ENCODE results near the gene HBEGF. TPM values are rescaled to one million over a fixed set of nuclear protein-coding genes. Genes with fewer than 3 reads are reported as not detected.
"Not testable (repeated sequence)": the region's sequence is repeated elsewhere in the genome, so short reads cannot be mapped to it uniquely, and the experiment has no call there.

Gene HBEGF
- total RNA-seq, 1 experiment from 2014 or later, result 12.3 TPM

DNA sequence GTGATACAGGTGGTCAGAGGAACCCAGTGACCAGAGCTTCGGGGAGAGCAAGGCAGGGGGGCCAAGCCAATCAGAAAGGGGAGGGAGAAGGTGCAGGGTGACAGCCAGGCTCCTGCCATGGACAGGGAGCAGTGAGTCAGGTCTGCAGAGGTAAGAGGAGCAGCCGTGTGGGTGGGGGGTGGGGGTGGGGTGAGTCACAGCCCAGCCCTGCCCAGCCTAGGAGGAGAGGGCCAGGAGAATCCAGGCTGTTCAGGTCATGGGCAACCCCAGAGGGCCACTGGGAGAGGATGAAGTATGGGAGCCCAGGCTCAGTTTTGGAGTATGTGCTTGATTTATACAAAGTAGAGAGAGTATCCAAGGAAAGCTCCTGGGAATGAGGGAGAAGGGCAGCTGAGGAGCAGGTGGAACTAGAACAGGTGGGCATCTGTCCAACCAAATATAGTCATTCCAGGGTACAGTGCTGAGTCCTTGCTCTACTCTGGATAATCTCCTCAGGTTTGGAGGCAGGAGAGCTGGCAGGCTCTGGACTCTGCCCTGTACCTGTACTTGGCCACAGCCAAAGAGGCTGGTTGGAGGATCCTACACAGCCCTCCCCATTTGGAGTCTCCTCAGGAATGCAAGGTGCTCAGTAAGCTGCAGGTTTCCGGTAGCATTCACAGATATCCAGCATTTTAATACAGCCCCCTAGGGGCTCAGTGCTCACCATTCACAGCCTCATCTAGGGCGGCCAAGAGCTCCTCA lies 1.6 kb downstream of the HBEGF start:
- DNase-seq (ENCODE audit: low read depth, low spot score) (no peak), ATAC-seq (peak; percentile 45)
- no peak overlapping the region for H3K9ac ChIP-seq (ENCODE audit: low read length)
- BruUV-seq (replicated peaks), result no TSS peak
- no peaks in the 10 kb centered on the region for H4K20me1 ChIP-seq (ENCODE audit: insufficient read depth)
- H3K4me2 ChIP-seq (ENCODE audit: low read length), result peak overlapping the region; percentile 93
- no peaks in the 10 kb centered on the region for H3K79me2 ChIP-seq (ENCODE audit: insufficient read depth, low read length)
- no peak overlapping the region for H2AFZ ChIP-seq (ENCODE audit: low read depth, low read length, poor library complexity, severe bottlenecking)
- ChIA-PET RAD21 (ENCODE audit: low non-redundant PET in 1 of 2, low total read pairs in 2 of 2, uncharacterized antibody in 2 of 2, unreplicated experiment in 2 of 2) (interaction anchor here (1.1 to 2.5 kb wide), 4 partner anchors 83 to 105 kb away, joined by 5 to 20 read pairs (median 9); no protein-coding TSS in a partner anchor), CTCF (interaction anchor here (0.8 to 3.2 kb wide), 11 partner anchors 11 to 290 kb away, joined by 3 to 76 read pairs (median 5); partner anchors contain the start of genes PFDN1 and SLC4A9), POLR2A (interaction anchor here (0.7 to 3.3 kb wide), 13 partner anchors 8 to 303 kb away, joined by 3 to 57 read pairs (median 9); partner anchors contain the start of genes IK, NDUFA2 and PFDN1)
- intact Hi-C loops (cut with micrococcal nuclease), result no loop called here
- peak overlapping the region; percentile 68 for H3K27ac ChIP-seq (ENCODE audit: low read depth, low read length)
- H3K9me2 ChIP-seq (ENCODE audit: insufficient read depth), result no peaks in the 10 kb centered on the region
- no peak for TF ChIP-seq TCF7L2 (IDR thresholded peaks at IDR 0.05; ENCODE audit: borderline replicate concordance, extremely low read depth, insufficient read depth, insufficient read length)
- TF ChIP-seq POLR2AphosphoS5 (IDR thresholded peaks at IDR 0.05; ENCODE audit: low read depth, low read length), result peak; percentile 25; the same call in 1 of the 2 replicates
- TF ChIP-seq, protein P1, sequence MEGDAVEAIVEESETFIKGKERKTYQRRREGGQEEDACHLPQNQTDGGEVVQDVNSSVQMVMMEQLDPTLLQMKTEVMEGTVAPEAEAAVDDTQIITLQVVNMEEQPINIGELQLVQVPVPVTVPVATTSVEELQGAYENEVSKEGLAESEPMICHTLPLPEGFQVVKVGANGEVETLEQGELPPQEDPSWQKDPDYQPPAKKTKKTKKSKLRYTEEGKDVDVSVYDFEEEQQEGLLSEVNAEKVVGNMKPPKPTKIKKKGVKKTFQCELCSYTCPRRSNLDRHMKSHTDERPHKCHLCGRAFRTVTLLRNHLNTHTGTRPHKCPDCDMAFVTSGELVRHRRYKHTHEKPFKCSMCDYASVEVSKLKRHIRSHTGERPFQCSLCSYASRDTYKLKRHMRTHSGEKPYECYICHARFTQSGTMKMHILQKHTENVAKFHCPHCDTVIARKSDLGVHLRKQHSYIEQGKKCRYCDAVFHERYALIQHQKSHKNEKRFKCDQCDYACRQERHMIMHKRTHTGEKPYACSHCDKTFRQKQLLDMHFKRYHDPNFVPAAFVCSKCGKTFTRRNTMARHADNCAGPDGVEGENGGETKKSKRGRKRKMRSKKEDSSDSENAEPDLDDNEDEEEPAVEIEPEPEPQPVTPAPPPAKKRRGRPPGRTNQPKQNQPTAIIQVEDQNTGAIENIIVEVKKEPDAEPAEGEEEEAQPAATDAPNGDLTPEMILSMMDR (IDR thresholded peaks at IDR 0.05 in 2 of 3, conservative IDR thresholded peaks at IDR 0.05 in 1 of 3; ENCODE audit: borderline replicate concordance in 1 of 3, insufficient read depth in 1 of 3, low read depth in 2 of 3, low read length in 2 of 3), result 0 out of 6 replicates have a peak, but pooled peaks of 1 of the 3 experiments have one; percentile 6
- peak overlapping the region; percentile 66 to 76; a peak in 3 of 4 replicates for H3K4me3 ChIP-seq (replicated peaks in 1 of 2; ENCODE audit: low read depth in 1 of 2, low read length in 2 of 2)
- peaks cover 22 to 43% of the 10 kb centered on the region in 2 experiments for H3K4me1 ChIP-seq (ENCODE audit: control insufficient read depth in 1 of 2, insufficient read depth in 2 of 2, low read length in 2 of 2)
- H3K9me3 ChIP-seq (ENCODE audit: control insufficient read depth in 1 of 2, insufficient read depth in 1 of 2, low read depth in 1 of 2, low read length in 2 of 2), result no peaks in the 10 kb centered on the region
- H3K36me3 ChIP-seq (ENCODE audit: control insufficient read depth in 1 of 2, insufficient read depth in 2 of 2, low read length in 2 of 2), result peaks cover 0 to 8% of the 10 kb centered on the region in 2 experiments; a peak in 1 of 4 replicates
- no peaks in the 10 kb centered on the region for H3K27me3 ChIP-seq (ENCODE audit: insufficient read depth, low read length)

DNA sequence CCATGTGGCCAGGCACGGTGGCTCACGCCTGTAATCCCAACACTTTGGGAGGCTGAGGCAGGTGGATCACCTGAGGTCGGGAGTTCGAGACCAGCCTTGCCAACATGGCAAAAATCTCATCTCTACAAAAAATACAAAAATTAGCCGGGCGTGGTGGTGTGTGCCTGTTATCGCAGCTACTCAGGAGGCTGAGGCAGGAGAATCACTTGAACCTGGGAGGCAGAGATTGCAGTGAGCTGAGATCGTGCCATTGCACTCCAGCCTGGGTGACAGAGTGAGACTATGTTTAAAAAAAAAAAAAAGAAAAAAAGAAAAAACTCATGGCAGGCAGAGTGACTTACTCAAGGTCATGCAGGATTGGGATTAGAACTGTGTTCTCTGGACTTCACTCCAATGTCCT lies 2.6 kb downstream of the HBEGF start:
- H3K36me3 ChIP-seq (ENCODE audit: control insufficient read depth in 1 of 2, insufficient read depth in 2 of 2, low read length in 2 of 2); H3K9ac ChIP-seq (ENCODE audit: low read length); H3K79me2 ChIP-seq (ENCODE audit: insufficient read depth, low read length); H3K4me2 ChIP-seq (ENCODE audit: low read length); H3K27ac ChIP-seq (ENCODE audit: low read depth, low read length); H3K9me2 ChIP-seq (ENCODE audit: insufficient read depth); H3K27me3 ChIP-seq (ENCODE audit: insufficient read depth, low read length); H2AFZ ChIP-seq (ENCODE audit: low read depth, low read length, poor library complexity, severe bottlenecking); intact Hi-C loops (cut with micrococcal nuclease); H3K9me3 ChIP-seq (ENCODE audit: control insufficient read depth in 1 of 2, insufficient read depth in 1 of 2, low read depth in 1 of 2, low read length in 2 of 2); H4K20me1 ChIP-seq (ENCODE audit: insufficient read depth); BruUV-seq (replicated peaks); ATAC-seq; DNase-seq (ENCODE audit: low read depth, low spot score); CTCF ChIA-PET; H3K4me3 ChIP-seq (replicated peaks in 1 of 2; ENCODE audit: low read depth in 1 of 2, low read length in 2 of 2): not testable (repeated sequence)
- peaks cover 22 to 37% of the 10 kb centered on the region in 2 experiments for H3K4me1 ChIP-seq (ENCODE audit: control insufficient read depth in 1 of 2, insufficient read depth in 2 of 2, low read length in 2 of 2)
- RAD21 ChIA-PET (ENCODE audit: low non-redundant PET in 1 of 2, low total read pairs in 2 of 2, uncharacterized antibody in 2 of 2, unreplicated experiment in 2 of 2), result interaction anchor here in 1 of 2 experiments (0.6 kb wide), 1 partner anchor 14 kb away, joined by 3 read pairs; no protein-coding TSS in a partner anchor
- POLR2A ChIA-PET, result interaction anchor here (0.6 to 3.3 kb wide), 3 partner anchors 33 to 381 kb away, joined by 3 to 24 read pairs (median 4); no protein-coding TSS in a partner anchor
